Measurements from ENCODE around the gene CNTNAP2. TPM values are rescaled to one million over a fixed set of nuclear protein-coding genes. Genes with fewer than 3 reads are reported as not detected.

CNTNAP2 gene
- total and polyA plus RNA-seq, 12 donors: 0.07 to 0.77 (median 0.24) TPM

- ATAC-seq: no peak
- Histone ChIP-seq H3K27me3 (no peaks in the 10 kb centered on the region), H3K4me1 (no peaks in the 10 kb centered on the region), H3K4me3 (no peak overlapping the region), H3K27ac (no peak overlapping the region), H3K36me3 (no peaks in the 10 kb centered on the region), H3K9me3 (peaks cover 0 to 16% (median 0%) of the 10 kb centered on the region in 11 donors)
- DNase-seq: no peak
- WGBS, 2 donors: 91% methylated on average over 7 of the region's 7 CpGs
- intact Hi-C loops (cut with DNase I): no loop called here
- TF ChIP-seq, protein P1, sequence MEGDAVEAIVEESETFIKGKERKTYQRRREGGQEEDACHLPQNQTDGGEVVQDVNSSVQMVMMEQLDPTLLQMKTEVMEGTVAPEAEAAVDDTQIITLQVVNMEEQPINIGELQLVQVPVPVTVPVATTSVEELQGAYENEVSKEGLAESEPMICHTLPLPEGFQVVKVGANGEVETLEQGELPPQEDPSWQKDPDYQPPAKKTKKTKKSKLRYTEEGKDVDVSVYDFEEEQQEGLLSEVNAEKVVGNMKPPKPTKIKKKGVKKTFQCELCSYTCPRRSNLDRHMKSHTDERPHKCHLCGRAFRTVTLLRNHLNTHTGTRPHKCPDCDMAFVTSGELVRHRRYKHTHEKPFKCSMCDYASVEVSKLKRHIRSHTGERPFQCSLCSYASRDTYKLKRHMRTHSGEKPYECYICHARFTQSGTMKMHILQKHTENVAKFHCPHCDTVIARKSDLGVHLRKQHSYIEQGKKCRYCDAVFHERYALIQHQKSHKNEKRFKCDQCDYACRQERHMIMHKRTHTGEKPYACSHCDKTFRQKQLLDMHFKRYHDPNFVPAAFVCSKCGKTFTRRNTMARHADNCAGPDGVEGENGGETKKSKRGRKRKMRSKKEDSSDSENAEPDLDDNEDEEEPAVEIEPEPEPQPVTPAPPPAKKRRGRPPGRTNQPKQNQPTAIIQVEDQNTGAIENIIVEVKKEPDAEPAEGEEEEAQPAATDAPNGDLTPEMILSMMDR (IDR thresholded peaks at IDR 0.05): no peak
Observed at GRCh38 chr7:147197006-147197405, 1080.4 kb downstream of the CNTNAP2 start.

GRCh38 chr7:147199868-147200267, 1083.3 kb downstream of the CNTNAP2 start:
- Histone ChIP-seq H3K9me3 (peaks cover 0 to 13% (median 0%) of the 10 kb centered on the region in 11 donors), H3K27me3 (no peaks in the 10 kb centered on the region), H3K36me3 (no peaks in the 10 kb centered on the region), H3K4me3 (no peak overlapping the region), H3K4me1 (no peaks in the 10 kb centered on the region), H3K27ac (no peak overlapping the region)
- DNase-seq (no peak), ATAC-seq (no peak)
- TF ChIP-seq, protein P1 (IDR thresholded peaks at IDR 0.05): no peak
- intact Hi-C loops (cut with DNase I): no loop called here
- 57 to 71% methylated on average over 1 of the region's 1 CpG for WGBS, 2 donors

DNA sequence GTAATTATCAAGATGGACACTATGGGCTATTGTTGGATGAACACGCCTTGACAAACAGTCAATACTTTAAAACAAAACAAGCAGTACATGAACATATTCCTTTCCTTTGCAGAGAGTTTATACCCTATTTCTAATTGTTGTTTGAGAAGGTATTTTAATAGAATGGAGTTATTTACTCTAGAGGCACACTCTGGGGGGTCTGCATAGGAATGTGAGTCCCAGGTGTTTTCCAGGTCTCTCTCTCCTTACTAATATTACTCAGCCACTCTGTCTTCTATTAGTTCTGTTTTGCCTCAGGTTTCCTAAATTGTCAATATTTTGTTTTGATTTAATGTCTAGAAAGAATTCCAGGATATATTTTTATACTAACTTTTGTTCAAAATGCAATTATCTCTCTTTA, 1091.4 kb downstream of the CNTNAP2 start:
- WGBS, 2 donors: 87 to 88% methylated on average over 1 of the region's 1 CpG
- Histone ChIP-seq H3K27ac (no peak overlapping the region), H3K9me3 (peaks cover 0 to 30% (median 0%) of the 10 kb centered on the region in 11 donors), H3K36me3 (no peaks in the 10 kb centered on the region), H3K4me1 (no peaks in the 10 kb centered on the region), H3K27me3 (no peaks in the 10 kb centered on the region), H3K4me3 (no peak overlapping the region)
- TF ChIP-seq, protein P1 (IDR thresholded peaks at IDR 0.05): no peak
- DNase-seq (no peak), ATAC-seq (no peak)
- intact Hi-C loops (cut with DNase I): no loop called here

- H3K27ac ChIP-seq: no peak overlapping the region
- DNase-seq: no peak
- TF ChIP-seq, protein P1 (IDR thresholded peaks at IDR 0.05): no peak
- no peaks in the 10 kb centered on the region for H3K27me3 ChIP-seq
- ATAC-seq: no peak
- H3K36me3 ChIP-seq: no peaks in the 10 kb centered on the region
- WGBS, 2 donors: 64 to 67% methylated on average over 2 of the region's 2 CpGs
- intact Hi-C loops (cut with DNase I): loop anchor here in 1 of 10 donors (10.0 kb wide), 1 partner anchor 1034 kb away; no protein-coding TSS in a partner anchor
- H3K4me1 ChIP-seq: no peaks in the 10 kb centered on the region
- peaks cover 0 to 8% (median 0%) of the 10 kb centered on the region in 11 donors for H3K9me3 ChIP-seq
- H3K4me3 ChIP-seq: no peak overlapping the region
Observed at GRCh38 chr7:147231275-147231674, 1114.7 kb downstream of the CNTNAP2 start.

Data from heart right ventricle (tissue), 16 donors.